ENCODE data around the gene PIK3R1. TPM values are rescaled to one million over a fixed set of nuclear protein-coding genes. Genes with fewer than 3 reads are reported as not detected.

Gene PIK3R1
- total and polyA plus RNA-seq, 2 of the 4 experiments (the other 2 are of a cell fraction) = 2.4 to 9.3 TPM

DNA sequence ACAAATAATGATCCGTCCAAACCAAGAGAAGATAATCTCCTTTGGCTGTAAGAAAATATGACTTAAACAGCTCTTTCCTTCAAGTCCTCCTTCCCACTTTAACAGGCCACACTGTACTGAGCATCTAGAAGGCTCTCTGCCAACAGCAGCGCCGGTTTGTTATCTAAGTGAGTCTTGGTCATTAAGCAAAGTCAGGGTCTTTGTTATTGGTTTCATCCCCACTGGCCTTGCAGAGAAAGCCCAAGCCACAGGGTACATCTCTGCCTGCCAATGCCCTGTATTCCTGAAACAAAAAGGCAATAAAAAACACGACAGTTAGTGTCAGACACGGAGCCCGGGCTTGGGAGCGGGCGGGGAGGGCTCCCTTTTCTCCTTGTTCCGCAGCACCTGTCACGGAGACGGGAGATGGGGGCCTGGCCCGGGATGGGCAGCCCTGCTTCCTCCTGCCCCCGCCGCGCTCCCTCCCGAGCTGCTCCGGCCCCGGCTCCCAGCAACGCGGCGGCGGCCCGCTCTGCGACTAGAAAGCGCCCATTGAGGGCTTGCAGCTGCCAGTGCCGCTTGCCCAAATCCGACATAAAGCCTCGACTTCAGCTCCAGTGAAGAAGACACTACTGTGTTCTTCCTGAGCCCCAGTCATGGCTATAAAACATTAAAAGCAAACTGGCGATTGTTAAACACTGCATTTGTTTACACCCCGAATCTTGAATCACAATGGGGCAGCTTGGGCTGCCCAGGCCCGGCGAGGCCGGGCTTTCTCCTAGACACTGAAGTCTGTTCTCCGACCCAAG is 28.1 kb upstream of the PIK3R1 start:
- peak overlapping the region; percentile 90 for H2AFZ ChIP-seq (replicated peaks; ENCODE audit: low read length, poor library complexity)

More for the DNA sequence above, 28.1 kb upstream of the PIK3R1 start:
- no peak overlapping the region for H4K8ac ChIP-seq (ENCODE audit: low read depth in 2 of 2, low read length in 2 of 2)
- no peak overlapping the region for H4K5ac ChIP-seq (ENCODE audit: low read depth, low read length)
- H3K79me1 ChIP-seq (ENCODE audit: low read depth in 1 of 2, low read length in 2 of 2) = no peaks in the 10 kb centered on the region
- peak overlapping the region; percentile 73 for H2AK9ac ChIP-seq (replicated peaks; ENCODE audit: low read depth, low read length, poor library complexity)
- H3K18ac ChIP-seq (ENCODE audit: low read depth, low read length) = no peak overlapping the region; the same call in 1 of the 2 replicates
- H3K4me1 ChIP-seq (ENCODE audit: control insufficient read depth, insufficient read depth, low read length) = 0 out of 2 replicates have a peak, but pooled peaks cover 2% of the 10 kb centered on the region
- in situ Hi-C loops (cut with MboI; ENCODE audit: low sequenced_read_pairs) = no loop called here
- H3K4me2 ChIP-seq (ENCODE audit: low read depth, low read length) = peak overlapping the region; percentile 86
- POLR2A ChIA-PET (ENCODE audit: unreplicated experiment) = no interaction called here
- peak overlapping the region; percentile 23 for H3K4me3 ChIP-seq (ENCODE audit: insufficient read depth, low read depth, low read length)
- 26% methylated on average over 11 of the region's 34 CpGs; no CpG with 5 or more reads in 1 of the 2 experiments for WGBS, 2 experiments (ENCODE audit: extremely low coverage in 2 of 2, insufficient read length in 1 of 2)
- no peak overlapping the region for H3K27ac ChIP-seq (ENCODE audit: insufficient read depth, low read length)
- H3K9ac ChIP-seq (ENCODE audit: low read depth, low read length) = no peak overlapping the region
- no peak overlapping the region for H2AK5ac ChIP-seq (ENCODE audit: low read depth, low read length)
- H4K91ac ChIP-seq (ENCODE audit: insufficient read depth, low read depth, low read length) = no peak overlapping the region
- BruUV-seq (replicated peaks) = no TSS peak
- ATAC-seq (ENCODE audit: low read depth) = peak; percentile 48
- H3K56ac ChIP-seq (ENCODE audit: extremely low read depth, insufficient read depth, low read length) = no peak overlapping the region
- H3K4ac ChIP-seq (ENCODE audit: low read depth, low read length) = no peak overlapping the region
- intact Hi-C loops (cut with micrococcal nuclease) = no loop called here
- no peaks in the 10 kb centered on the region; the same call in 1 of the 2 replicates for H3K9me1 ChIP-seq (ENCODE audit: insufficient read depth, low read length)
- CTCF ChIA-PET = interaction anchor here (1.0 kb wide), 1 partner anchor 11 kb away, joined by 3 read pairs; no protein-coding TSS in a partner anchor
- TF ChIP-seq RCOR1 (IDR thresholded peaks at IDR 0.05; ENCODE audit: insufficient replicate concordance, low read length) (no peak), CHD1 (IDR thresholded peaks at IDR 0.05; ENCODE audit: low read depth, low read length) (no peak), NFE2L2 (IDR thresholded peaks at IDR 0.05; ENCODE audit: low read depth, low read length) (no peak), SMC3 (IDR thresholded peaks at IDR 0.05; ENCODE audit: low read depth, low read length) (no peak)
- TF ChIP-seq, protein P1, sequence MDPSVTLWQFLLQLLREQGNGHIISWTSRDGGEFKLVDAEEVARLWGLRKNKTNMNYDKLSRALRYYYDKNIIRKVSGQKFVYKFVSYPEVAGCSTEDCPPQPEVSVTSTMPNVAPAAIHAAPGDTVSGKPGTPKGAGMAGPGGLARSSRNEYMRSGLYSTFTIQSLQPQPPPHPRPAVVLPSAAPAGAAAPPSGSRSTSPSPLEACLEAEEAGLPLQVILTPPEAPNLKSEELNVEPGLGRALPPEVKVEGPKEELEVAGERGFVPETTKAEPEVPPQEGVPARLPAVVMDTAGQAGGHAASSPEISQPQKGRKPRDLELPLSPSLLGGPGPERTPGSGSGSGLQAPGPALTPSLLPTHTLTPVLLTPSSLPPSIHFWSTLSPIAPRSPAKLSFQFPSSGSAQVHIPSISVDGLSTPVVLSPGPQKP (IDR thresholded peaks at IDR 0.05; ENCODE audit: borderline replicate concordance, low read depth, low read length) = no peak
- TF ChIP-seq, protein P2, sequence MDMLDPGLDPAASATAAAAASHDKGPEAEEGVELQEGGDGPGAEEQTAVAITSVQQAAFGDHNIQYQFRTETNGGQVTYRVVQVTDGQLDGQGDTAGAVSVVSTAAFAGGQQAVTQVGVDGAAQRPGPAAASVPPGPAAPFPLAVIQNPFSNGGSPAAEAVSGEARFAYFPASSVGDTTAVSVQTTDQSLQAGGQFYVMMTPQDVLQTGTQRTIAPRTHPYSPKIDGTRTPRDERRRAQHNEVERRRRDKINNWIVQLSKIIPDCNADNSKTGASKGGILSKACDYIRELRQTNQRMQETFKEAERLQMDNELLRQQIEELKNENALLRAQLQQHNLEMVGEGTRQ (IDR thresholded peaks at IDR 0.05; ENCODE audit: low read depth, low read length) = no peak
- no peaks in the 10 kb centered on the region for H3K36me3 ChIP-seq (ENCODE audit: control insufficient read depth, insufficient read depth, low read length)
- H3K23ac ChIP-seq (ENCODE audit: low read depth, low read length) = no peak overlapping the region
- peak; percentile 22 for DNase-seq
- H2BK5ac ChIP-seq (ENCODE audit: low read depth, low read length, poor library complexity, severe bottlenecking) = no peak overlapping the region
- no peak overlapping the region for H2BK120ac ChIP-seq (ENCODE audit: low read depth, low read length)
- H3K14ac ChIP-seq (replicated peaks; ENCODE audit: low read depth, low read length) = no peak overlapping the region
- H3K27me3 ChIP-seq (ENCODE audit: control insufficient read depth, insufficient read depth, low read length) = no peaks in the 10 kb centered on the region
- no peak overlapping the region for H2BK15ac ChIP-seq (ENCODE audit: low read depth, low read length)
- no peaks in the 10 kb centered on the region for H4K20me1 ChIP-seq (ENCODE audit: insufficient read depth, low read length)
- no peaks in the 10 kb centered on the region for H3K9me3 ChIP-seq (ENCODE audit: control insufficient read depth, insufficient read depth, low read length)
- dilution Hi-C loops (cut with HindIII; ENCODE audit: low sequenced_read_pairs, unreplicated experiment) = no loop called here
- H2BK20ac ChIP-seq (ENCODE audit: low read depth, low read length) = no peak overlapping the region
